ENCODE measurements around the gene ACTL10.
"Not testable (repeated sequence)": the region's sequence is repeated elsewhere in the genome, so short reads cannot be mapped to it uniquely, and the experiment has no call there.

Gene ACTL10

GRCh38 chr20:33693741-33694638, 27.2 kb downstream of the ACTL10 start:
- H3K9ac ChIP-seq, result no peak overlapping the region

GRCh38 chr20:33694639-33695012, 27.9 kb downstream of the ACTL10 start:
- Histone ChIP-seq H3K27ac (no peak overlapping the region), H3K9me3 (ENCODE audit: control insufficient read depth, low read length) (no peaks in the 10 kb centered on the region), H3K4me1 (no peaks in the 10 kb centered on the region), H3K79me2 (no peaks in the 10 kb centered on the region), H3K4me3 (ENCODE audit: low read depth, low read length) (no peak overlapping the region), H3K4me2 (ENCODE audit: low read length) (no peak overlapping the region), H3K9ac (no peak overlapping the region), H3K36me3 (ENCODE audit: control insufficient read depth, insufficient read depth, low read length) (no peaks in the 10 kb centered on the region), H2AFZ (no peak overlapping the region), H3K27me3 (ENCODE audit: control insufficient read depth, insufficient read depth, low read length) (no peaks in the 10 kb centered on the region)
- no peak for TF ChIP-seq CTCF (IDR thresholded peaks at IDR 0.05)

More at GRCh38 chr20:33693741-33694638, 27.2 kb downstream of the ACTL10 start:
- Histone ChIP-seq H3K27me3 (ENCODE audit: control insufficient read depth, insufficient read depth, low read length) (no peaks in the 10 kb centered on the region), H3K36me3 (ENCODE audit: control insufficient read depth, insufficient read depth, low read length) (no peaks in the 10 kb centered on the region), H3K4me1 (no peaks in the 10 kb centered on the region), H3K27ac (no peak overlapping the region), H3K9me3 (ENCODE audit: control insufficient read depth, low read length) (no peaks in the 10 kb centered on the region), H3K4me3 (ENCODE audit: low read depth, low read length) (no peak overlapping the region), H3K79me2 (no peaks in the 10 kb centered on the region), H3K4me2 (ENCODE audit: low read length) (no peak overlapping the region), H2AFZ (no peak overlapping the region)
- no peak for TF ChIP-seq CTCF (IDR thresholded peaks at IDR 0.05)

- Histone ChIP-seq H3K79me2 (no peaks in the 10 kb centered on the region), H3K36me3 (ENCODE audit: control insufficient read depth, insufficient read depth, low read length) (no peaks in the 10 kb centered on the region), H3K9ac (no peak overlapping the region), H3K4me3 (ENCODE audit: low read depth, low read length) (no peak overlapping the region), H3K4me1 (no peaks in the 10 kb centered on the region), H3K27me3 (ENCODE audit: control insufficient read depth, insufficient read depth, low read length) (no peaks in the 10 kb centered on the region), H3K4me2 (ENCODE audit: low read length) (no peak overlapping the region), H3K27ac (no peak overlapping the region), H2AFZ (no peak overlapping the region), H3K9me3 (ENCODE audit: control insufficient read depth, low read length) (no peaks in the 10 kb centered on the region)
- TF ChIP-seq CTCF (IDR thresholded peaks at IDR 0.05), result no peak
Observed at GRCh38 chr20:33696448-33696847, 29.7 kb downstream of the ACTL10 start.

- H2AFZ ChIP-seq, result no peak overlapping the region
- no peak overlapping the region for H3K4me2 ChIP-seq (ENCODE audit: low read length)
- no peak overlapping the region for H3K4me3 ChIP-seq (ENCODE audit: low read depth, low read length)
- no peak overlapping the region for H3K27ac ChIP-seq
- no peaks in the 10 kb centered on the region for H3K9me3 ChIP-seq (ENCODE audit: control insufficient read depth, low read length)
- no peaks in the 10 kb centered on the region for H3K36me3 ChIP-seq (ENCODE audit: control insufficient read depth, insufficient read depth, low read length)
- H3K9ac ChIP-seq, result no peak overlapping the region
- no peaks in the 10 kb centered on the region for H3K79me2 ChIP-seq
- no peak for TF ChIP-seq CTCF (IDR thresholded peaks at IDR 0.05)
- H3K4me1 ChIP-seq, result no peaks in the 10 kb centered on the region
- H3K27me3 ChIP-seq (ENCODE audit: control insufficient read depth, insufficient read depth, low read length), result no peaks in the 10 kb centered on the region
Observed at GRCh38 chr20:33697129-33697528, 30.4 kb downstream of the ACTL10 start.

GRCh38 chr20:33698966-33699365, 32.2 kb downstream of the ACTL10 start:
- H3K9ac ChIP-seq; H3K27me3 ChIP-seq (ENCODE audit: control insufficient read depth, insufficient read depth, low read length); H3K79me2 ChIP-seq; H2AFZ ChIP-seq; H3K4me1 ChIP-seq; H3K36me3 ChIP-seq (ENCODE audit: control insufficient read depth, insufficient read depth, low read length); H3K4me2 ChIP-seq (ENCODE audit: low read length); H3K4me3 ChIP-seq (ENCODE audit: low read depth, low read length); H3K27ac ChIP-seq; H3K9me3 ChIP-seq (ENCODE audit: control insufficient read depth, low read length): not testable (repeated sequence)

- H3K9ac ChIP-seq; H3K4me2 ChIP-seq (ENCODE audit: low read length); H3K36me3 ChIP-seq (ENCODE audit: control insufficient read depth, insufficient read depth, low read length); H3K27me3 ChIP-seq (ENCODE audit: control insufficient read depth, insufficient read depth, low read length); H3K9me3 ChIP-seq (ENCODE audit: control insufficient read depth, low read length); H3K27ac ChIP-seq; H3K4me3 ChIP-seq (ENCODE audit: low read depth, low read length); H2AFZ ChIP-seq; H3K79me2 ChIP-seq; H3K4me1 ChIP-seq: not testable (repeated sequence)
Observed at GRCh38 chr20:33700696-33701441, 34.1 kb downstream of the ACTL10 start.
